ENCODE data around the gene DLX5.

DLX5 gene

DNA sequence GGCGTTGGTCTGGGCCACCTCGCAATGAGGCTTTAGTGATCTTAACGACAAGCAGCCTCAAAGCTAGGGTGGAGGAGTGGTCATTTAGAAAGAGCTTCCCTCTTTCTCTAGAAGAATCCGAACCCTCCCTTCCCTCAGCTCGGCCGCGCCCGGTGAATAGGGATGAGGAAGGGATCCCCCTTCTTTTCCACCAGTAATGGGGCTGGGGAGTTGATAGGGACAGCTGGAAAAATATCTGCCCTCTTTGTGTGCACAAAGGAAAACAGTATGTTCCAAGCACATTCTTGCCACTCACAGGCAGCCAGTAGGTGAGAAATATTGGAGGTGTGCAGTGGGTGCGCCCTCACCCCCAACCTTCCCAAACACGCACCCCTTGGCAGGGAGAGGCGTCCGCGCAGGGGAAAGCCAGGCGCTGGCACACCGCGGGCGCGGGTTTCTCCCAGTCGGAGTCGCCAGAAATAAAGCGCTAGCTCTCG lies 6.5 kb downstream of the DLX5 start:
- no peak overlapping the region for H3K4me3 ChIP-seq (ENCODE audit: low read depth, low read length)
- TF ChIP-seq, protein P1, sequence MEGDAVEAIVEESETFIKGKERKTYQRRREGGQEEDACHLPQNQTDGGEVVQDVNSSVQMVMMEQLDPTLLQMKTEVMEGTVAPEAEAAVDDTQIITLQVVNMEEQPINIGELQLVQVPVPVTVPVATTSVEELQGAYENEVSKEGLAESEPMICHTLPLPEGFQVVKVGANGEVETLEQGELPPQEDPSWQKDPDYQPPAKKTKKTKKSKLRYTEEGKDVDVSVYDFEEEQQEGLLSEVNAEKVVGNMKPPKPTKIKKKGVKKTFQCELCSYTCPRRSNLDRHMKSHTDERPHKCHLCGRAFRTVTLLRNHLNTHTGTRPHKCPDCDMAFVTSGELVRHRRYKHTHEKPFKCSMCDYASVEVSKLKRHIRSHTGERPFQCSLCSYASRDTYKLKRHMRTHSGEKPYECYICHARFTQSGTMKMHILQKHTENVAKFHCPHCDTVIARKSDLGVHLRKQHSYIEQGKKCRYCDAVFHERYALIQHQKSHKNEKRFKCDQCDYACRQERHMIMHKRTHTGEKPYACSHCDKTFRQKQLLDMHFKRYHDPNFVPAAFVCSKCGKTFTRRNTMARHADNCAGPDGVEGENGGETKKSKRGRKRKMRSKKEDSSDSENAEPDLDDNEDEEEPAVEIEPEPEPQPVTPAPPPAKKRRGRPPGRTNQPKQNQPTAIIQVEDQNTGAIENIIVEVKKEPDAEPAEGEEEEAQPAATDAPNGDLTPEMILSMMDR (IDR thresholded peaks at IDR 0.05): no peak

DNA sequence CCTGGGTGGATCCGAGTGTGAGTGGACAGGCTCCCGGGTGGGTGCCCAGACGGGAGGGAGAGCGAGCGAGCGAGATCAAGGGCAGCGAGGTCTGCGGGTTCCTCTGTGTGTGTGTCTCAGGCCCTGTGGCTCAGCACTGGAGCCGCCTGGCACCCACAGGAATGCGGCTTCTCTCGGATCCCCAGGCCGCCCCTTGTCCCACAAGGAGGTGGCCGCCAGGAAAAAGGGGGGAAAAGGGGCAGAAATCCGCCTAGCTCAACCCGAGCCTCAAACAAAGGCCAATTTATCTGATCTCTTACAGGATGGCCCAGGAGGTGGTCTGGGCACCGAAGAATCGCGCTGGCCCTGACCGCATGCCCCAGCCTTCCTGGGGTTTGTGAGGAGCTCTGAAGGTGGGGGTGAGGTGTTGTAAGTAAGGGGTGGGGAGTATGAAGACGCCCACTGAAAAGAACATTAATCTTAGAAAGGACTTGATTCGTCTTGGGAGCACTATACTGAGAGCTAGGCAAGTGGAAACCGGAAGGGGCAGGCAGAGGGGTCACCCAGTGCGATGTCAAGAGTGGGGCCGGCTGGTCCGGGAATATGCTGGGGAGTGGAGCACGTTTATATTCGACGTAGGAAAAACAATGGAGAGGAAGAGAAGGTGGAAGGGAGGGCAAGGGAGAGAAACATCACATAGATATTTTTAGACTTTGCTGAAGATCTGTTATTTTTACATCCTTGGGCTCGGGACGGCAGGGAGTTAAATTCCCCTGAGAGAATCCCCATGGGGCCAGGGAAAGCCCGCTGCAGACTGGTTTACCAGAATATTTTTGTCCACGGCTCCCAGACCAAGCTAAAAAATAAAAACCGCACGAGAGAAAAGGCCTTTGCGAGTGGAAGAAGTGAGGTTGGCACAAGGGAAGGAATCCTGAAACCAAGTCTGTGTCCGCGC lies 7.2 kb downstream of the DLX5 start:
- Histone ChIP-seq H3K27ac (no peak overlapping the region), H3K4me2 (ENCODE audit: low read length) (no peak overlapping the region), H3K9me3 (ENCODE audit: control insufficient read depth, low read length) (no peaks in the 10 kb centered on the region), H3K9ac (no peak overlapping the region), H3K79me2 (no peaks in the 10 kb centered on the region), H3K27me3 (ENCODE audit: control insufficient read depth, insufficient read depth, low read length) (peaks cover 30% of the 10 kb centered on the region), H3K4me1 (no peaks in the 10 kb centered on the region), H3K4me3 (ENCODE audit: low read depth, low read length) (no peak overlapping the region), H2AFZ (no peak overlapping the region), H3K36me3 (ENCODE audit: control insufficient read depth, insufficient read depth, low read length) (no peaks in the 10 kb centered on the region)
- TF ChIP-seq, protein P1 (IDR thresholded peaks at IDR 0.05): no peak

More for the DNA sequence above, 6.5 kb downstream of the DLX5 start:
- no peaks in the 10 kb centered on the region for H3K36me3 ChIP-seq (ENCODE audit: control insufficient read depth, insufficient read depth, low read length)
- no peaks in the 10 kb centered on the region for H3K4me1 ChIP-seq
- H3K4me2 ChIP-seq (ENCODE audit: low read length): no peak overlapping the region
- no peak overlapping the region for H3K9ac ChIP-seq
- H3K79me2 ChIP-seq: no peaks in the 10 kb centered on the region
- no peak overlapping the region for H2AFZ ChIP-seq
- peaks cover 32% of the 10 kb centered on the region for H3K27me3 ChIP-seq (ENCODE audit: control insufficient read depth, insufficient read depth, low read length)
- no peak overlapping the region for H3K27ac ChIP-seq
- no peaks in the 10 kb centered on the region for H3K9me3 ChIP-seq (ENCODE audit: control insufficient read depth, low read length)

DNA sequence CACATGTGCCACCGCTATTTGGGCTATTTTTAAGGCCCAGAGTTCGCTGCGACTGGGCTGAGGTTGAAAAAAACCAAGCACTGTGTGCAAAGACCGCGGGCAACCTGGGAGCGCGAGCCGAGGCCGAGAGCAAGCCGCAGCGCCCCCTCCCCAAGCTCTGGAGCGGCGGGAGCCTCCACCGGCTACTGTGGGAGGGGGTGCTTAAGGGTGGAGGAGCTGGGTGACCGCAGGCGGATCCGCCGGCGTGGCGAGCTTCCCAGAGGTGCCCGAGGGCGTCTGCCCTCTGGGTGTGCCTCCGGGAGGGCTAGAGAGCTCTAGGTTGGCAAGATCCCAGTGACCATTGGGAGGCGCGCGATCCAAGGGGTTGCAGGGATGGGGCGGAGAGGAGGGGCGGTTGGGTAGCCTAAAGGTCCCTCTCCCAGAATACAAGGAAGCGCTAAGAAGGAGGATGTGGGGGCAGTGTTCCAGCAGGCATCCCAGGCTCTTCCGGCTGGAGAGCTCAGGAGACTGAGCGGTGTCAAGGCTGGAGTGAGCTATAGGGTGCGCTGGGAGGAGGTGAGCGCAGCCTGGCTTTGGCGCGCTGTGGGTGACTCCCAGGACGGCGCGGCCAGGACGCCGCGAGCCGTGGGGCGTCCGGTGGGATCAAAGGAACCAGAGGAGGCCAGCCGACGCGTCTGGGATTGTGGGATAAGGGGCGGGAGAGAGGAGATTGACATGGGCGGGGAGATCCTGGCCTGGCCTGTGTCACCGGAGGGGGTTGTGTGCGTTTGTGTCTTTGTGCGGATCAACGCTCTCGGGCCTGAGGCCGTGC lies 8.0 kb downstream of the DLX5 start:
- H3K9me3 ChIP-seq (ENCODE audit: control insufficient read depth, low read length): no peaks in the 10 kb centered on the region
- H3K4me1 ChIP-seq: no peaks in the 10 kb centered on the region
- peak overlapping the region; percentile 21 for H2AFZ ChIP-seq
- no peak overlapping the region for H3K9ac ChIP-seq
- no peaks in the 10 kb centered on the region for H3K36me3 ChIP-seq (ENCODE audit: control insufficient read depth, insufficient read depth, low read length)
- no peak overlapping the region for H3K27ac ChIP-seq
- H3K4me3 ChIP-seq (ENCODE audit: low read depth, low read length): no peak overlapping the region
- H3K4me2 ChIP-seq (ENCODE audit: low read length): peak overlapping the region; percentile 26
- no peaks in the 10 kb centered on the region for H3K79me2 ChIP-seq
- peaks cover 27% of the 10 kb centered on the region for H3K27me3 ChIP-seq (ENCODE audit: control insufficient read depth, insufficient read depth, low read length)
- TF ChIP-seq, protein P1 (IDR thresholded peaks at IDR 0.05): no peak

DNA sequence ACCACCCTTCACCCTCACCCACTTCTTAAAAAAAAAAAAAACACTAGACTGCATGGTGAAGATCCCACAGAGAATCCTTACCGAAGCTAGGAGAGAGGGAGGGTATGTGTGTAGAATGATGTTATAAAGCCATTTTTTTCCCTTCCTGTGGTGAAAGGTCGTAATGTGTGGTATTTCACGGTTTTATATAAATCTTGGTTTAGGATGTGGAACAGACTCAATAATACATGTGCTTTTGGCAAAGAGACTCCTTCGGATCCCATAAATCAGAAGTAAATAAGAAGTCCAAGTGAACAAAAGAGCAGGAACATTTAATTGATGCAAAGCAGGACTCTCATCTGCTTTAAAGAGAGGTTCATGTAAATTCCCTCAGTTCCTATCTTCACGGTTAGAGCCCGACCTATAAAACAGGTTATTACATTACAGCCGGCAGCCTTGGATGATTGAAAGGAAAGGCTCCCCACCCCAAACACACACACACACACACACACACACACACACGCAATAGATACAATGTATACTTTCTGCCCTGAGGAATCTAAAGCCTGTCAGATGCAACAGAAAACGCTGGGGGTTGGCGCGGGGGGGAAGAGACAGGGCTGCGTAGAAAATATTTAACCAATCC lies 8.8 kb downstream of the DLX5 start:
- Histone ChIP-seq H3K27ac (no peak overlapping the region), H3K4me3 (ENCODE audit: low read depth, low read length) (no peak overlapping the region)

More for the DNA sequence above, 8.8 kb downstream of the DLX5 start:
- no peak overlapping the region for H3K4me2 ChIP-seq (ENCODE audit: low read length)
- no peak overlapping the region for H3K9ac ChIP-seq
- TF ChIP-seq, protein P1 (IDR thresholded peaks at IDR 0.05): no peak
- peaks cover 24% of the 10 kb centered on the region for H3K27me3 ChIP-seq (ENCODE audit: control insufficient read depth, insufficient read depth, low read length)
- H3K4me1 ChIP-seq: no peaks in the 10 kb centered on the region
- no peak overlapping the region for H2AFZ ChIP-seq
- H3K79me2 ChIP-seq: no peaks in the 10 kb centered on the region
- H3K36me3 ChIP-seq (ENCODE audit: control insufficient read depth, insufficient read depth, low read length): no peaks in the 10 kb centered on the region
- H3K9me3 ChIP-seq (ENCODE audit: control insufficient read depth, low read length): no peaks in the 10 kb centered on the region
